HG03432 (cell line): Measurements from ENCODE around the gene CEP55.
"Not testable (repeated sequence)": the region's sequence is repeated elsewhere in the genome, so short reads cannot be mapped to it uniquely, and the experiment has no call there.

Experiments used
- ATAC-seq: cut with Tn5 transposase; IDR thresholded peaks from one replicate; pipeline ENCODE4 v1.9.1; 2021; ENCODE audit warnings: mild to moderate bottlenecking, moderate library complexity; ENCODE audit not compliant: unreplicated experiment

The CEP55 gene

DNA sequence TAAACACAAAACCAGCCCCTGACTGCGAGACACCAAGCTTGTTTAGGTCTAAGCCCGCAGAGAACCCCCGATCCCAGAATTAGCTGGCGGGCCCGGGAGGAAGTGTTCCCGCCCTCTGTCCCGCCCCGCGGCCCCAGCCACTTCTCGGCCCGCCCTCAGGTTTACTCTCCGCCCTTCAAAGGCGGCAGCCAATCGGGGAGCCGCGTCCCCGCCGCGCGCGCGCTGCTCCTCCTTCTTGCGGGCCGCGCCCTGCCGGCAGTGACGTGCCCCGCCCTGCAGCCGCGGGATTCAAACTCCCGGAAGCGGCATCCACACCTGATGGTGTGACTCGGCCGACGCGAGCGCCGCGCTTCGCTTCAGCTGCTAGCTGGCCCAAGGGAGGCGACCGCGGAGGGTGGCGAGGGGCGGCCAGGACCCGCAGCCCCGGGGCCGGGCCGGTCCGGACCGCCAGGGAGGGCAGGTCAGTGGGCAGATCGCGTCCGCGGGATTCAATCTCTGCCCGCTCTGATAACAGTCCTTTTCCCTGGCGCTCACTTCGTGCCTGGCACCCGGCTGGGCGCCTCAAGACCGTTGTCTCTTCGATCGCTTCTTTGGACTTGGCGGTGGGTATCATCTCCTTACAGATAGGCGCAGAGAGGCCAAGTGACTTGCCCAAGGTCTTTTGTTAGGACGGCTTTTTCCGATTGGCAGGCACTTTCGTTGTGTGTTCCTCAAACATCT is at the start of gene CEP55:
Gene CEP55, plus strand, starts transcription at position 291 of the 720 bp plus-strand sequence. CDS start 3,440 bp downstream, outside the sequence.
- ATAC-seq: peak; percentile 99

DNA sequence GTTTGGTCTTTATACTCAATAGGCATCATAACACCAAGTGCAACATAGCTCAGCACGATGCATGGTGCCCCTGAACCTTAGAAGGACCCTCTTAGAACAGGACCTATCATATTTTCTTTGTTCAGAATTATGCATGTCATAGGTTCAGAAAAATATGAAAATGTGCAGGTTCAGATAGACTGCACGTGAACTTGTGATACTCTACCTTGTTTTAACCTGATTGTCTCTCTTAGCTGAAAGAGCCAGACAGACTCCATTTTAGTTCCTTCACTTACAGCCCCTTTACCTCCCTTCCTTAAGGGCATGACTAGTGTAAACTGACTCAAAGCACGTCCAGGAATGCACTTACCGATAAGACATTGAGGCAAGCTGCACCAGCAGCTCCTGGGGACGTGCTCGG is 49.4 kb upstream of the CEP55 start:
- no peak for ATAC-seq

DNA sequence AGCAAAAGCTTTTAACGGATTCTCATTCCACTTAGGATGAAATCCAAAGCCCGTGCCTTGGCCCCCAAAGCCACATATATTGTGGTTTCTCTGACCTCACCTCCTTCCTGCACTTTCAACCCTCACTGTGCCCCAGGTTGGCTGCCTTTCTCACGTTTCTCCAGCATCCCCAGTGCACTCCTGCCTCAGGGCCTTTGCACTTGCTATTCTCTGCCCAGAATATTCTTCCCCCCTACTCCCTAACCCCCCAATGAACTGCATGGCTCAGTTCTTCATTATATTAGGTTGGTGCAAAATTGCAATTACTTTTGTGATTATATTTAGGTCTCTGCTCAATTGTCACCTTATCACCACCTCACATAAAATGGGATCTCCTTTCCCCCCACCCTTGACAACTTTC is 48.4 kb upstream of the CEP55 start:
- no peak for ATAC-seq

DNA sequence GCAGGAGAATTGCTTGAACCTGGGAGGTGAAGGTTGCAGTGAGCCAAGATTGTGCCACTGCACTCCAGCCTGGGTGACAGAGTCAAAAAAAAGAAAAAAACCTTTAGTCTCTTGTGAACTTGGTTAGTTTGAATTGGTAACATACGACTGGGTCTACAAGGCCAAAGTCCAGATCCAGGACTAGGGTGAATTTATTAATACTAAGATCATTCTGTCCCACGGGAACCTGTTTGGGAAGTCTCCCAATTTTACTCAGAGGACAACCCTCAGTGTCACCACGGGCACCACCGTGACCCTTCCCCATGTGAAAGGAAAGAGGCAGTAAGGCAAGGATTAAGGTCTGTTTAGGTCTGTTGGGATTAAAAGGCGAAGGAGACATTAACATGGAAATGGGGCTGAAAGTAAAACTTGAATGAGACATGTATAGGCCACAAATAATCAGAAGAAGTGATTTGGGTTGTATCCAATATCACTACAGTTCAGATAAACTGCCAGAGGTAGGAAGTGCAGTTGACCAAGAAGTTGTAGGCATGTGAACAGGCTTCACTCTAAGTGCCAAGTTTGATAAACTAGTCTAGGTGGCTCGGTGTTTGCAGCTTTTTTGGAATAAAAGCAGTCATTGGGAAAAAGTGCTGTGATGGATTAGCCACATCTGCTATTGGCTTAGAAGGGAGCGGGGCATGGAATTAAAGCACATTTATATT is 45.0 kb upstream of the CEP55 start:
- ATAC-seq: no peak

DNA sequence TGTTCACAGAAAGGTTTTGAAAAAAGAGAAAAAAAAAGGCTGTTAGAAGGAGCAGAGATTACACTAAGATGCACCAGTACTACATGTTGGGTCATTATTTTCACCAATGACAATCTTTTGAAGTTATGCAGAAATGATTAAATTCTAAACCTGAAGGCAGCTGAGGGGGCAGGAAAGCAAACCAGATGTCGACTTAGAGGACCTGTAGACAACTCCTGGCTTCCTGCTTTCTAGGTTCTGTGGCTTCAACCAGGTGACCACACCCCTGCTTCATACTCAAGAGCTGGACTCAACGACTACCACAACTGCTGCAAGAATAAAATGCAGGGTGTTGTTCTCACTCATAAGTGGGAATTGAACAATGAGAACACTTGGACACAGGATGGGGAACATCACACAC is 44.3 kb upstream of the CEP55 start:
- ATAC-seq: no peak

DNA sequence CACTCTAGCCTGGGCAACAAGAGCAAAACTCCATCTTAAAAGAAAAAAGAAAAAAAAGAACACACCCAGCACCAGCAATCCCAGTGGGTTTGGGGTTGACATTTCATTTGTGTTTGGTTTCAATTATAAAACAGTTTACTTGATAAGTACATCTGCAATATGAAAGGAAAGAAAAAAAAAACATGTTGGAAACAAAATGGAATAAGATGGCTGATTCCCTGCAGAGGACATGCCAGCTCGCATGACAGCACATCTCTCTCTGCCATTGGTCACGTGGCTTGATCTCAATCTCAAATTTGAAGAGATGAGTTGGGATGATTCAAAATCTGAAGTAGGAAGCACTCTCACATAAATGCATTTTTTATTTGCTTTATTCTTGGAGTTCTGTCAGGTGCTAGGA is 42.3 kb upstream of the CEP55 start:
- ATAC-seq: no peak

DNA sequence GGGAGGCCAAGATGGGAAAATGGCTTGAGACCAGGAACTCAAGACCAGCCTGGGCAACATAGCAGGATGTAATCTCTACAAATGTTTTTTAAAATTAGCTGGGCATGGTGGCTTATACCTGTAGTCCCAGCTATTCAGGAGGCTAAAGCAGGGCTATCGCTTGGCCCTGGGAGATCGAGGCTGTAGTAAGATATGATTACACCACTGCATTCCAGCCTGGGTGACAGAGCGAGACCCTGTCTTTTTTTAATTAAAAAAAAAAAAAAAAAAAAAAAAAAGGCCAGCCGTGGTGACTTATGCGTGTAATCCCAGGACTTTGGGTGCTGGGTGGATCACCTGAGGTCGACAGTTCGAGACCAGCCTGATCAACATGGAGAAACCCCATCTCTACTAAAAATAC is 41.7 kb upstream of the CEP55 start:
- no peak for ATAC-seq

DNA sequence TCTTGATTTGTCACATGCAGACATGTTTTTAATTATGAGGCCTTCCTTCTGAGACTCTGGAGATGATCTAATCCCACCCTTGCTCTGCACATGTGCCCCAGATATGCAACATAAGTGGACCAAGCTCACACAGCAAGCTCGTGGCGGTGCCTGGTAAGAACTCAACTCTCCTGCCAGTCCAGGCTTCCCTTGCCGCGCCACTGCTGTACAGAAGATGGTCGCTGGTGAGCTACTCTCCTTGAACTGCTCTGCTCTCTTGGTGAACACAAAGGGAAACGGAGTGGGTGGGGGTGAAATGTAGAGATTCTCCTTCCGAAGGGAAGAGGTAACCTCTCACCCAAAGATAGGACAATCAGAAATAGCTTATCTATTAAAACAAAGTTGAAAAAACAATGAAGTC is 39.9 kb upstream of the CEP55 start:
- no peak for ATAC-seq

DNA sequence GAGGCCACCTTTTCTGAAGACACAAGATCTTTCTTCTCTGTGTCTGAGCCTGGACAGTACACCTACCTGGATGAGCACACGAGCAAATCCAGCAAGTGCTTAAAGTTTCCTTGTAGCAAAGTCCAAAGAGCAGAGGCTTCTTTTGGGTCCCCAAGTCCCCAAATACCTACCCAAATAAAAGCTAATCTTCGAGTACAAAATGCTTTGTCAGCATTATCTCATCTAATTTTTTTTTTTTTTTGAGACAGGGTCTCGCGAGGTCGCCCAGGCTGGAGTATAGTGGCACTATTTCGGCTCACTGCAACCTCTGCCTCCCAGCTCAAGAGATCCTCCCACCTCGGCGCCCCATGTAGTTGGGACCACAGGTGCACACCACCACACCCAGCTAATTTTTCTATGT is 38.9 kb upstream of the CEP55 start:
- ATAC-seq: no peak

DNA sequence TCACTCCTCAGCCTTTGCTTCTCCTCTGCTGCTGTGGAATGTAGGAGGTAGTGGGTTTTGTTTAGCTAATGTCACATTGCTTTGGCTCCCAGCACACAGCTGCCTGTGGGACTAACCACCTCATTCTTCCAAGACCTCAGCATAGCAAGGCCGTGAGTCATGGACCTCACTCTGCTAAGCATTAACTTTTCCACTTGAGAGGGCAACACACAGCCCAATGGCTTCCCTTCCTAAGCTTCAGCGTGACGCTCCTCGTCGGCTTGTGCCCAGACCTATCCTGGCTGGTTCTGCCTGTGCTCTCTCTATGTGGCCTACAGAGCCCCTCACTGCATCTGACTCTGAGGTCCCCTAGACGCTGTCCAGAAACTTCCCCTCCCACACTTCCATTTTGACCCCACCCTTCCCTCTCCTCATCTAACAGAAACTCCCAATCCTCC is 37.6 kb upstream of the CEP55 start:
- ATAC-seq: no peak

DNA sequence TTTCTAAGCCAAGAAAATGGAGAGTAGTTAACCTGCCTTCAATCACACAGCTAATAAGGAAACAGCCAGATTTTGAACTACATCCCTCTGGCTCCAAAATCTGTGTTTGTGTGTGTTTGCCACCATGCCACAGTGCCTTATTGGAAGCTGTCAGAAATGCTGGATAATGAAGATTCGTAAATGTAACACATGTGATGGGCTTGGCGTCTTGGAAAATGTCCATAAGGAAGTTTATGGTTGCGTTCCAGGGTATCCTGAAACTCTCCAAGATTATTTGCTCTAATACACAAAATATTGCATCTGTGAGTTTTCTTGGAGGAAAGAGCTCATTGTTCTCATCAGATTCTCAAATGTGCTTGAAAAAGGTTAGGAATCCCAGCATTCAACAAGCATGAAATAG is 36.9 kb upstream of the CEP55 start:
- no peak for ATAC-seq

DNA sequence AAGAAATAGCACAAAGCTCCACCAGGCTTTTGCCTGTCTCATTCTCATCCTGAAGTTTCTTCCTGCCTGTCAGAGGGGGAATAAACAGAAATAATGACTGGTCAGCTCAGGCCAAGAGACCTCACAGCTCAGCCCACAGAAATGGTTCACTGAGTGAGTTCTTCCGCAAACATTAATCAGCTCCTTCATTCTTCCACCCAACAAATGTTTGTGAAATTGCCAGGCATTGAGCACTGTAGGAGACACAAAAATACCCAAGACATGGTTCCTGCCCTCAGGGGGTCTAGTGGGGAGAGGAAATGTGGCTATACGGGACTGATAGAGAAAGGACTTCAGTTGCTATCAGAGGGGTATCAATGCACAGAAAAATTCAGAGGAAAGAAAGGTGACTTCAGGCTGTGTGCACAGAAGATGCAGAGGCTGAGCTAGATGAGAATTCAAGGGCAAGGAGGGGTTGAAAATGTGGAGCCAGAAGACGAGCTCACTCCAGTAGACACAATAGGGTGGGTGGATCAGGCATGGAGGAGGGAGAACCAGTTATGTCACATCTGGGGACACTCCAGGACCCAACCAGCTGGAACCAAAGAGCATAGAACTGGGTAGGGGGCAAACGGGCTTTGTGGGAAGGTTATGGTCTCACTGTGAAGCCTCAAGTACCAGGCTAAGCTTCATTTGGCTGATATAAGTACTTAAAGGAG is 35.2 kb upstream of the CEP55 start:
- ATAC-seq: no peak

DNA sequence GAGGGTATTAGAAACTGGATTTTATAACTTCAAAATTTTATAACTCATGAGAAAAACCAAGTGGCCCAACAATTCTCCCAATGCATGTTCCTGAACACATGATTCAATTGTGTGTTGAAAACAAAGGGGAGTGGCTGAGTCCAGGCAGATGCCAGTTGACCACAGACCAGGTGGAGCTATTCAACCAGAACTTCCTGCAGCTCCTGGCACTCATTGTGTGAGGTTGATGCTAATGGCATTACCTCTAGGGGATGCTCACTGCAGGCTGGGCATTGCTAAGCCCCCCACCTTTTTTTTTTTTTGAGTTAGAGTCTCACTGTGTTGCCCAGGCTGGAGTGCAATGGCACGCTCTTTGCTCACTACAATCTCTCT is 34.6 kb upstream of the CEP55 start:
- ATAC-seq: no peak

DNA sequence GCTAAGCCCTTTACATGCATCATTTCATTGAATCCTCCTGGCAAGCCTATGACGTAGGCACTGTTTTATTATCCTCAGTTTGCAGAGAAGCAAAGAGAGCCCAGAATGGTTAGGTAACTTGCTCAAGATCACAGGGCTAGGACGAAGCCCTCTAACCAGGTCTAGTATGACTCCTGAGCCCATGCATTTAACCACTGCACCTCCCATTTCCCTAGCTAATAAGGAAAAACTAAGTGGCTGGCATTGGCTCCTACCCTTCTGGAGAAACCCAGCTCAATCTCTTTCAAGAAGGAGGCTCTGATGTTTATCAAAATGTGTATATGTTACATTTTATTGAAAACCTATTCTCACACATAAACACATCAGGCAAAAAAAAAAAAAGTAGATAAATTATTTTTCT is 34.0 kb upstream of the CEP55 start:
- no peak for ATAC-seq

DNA sequence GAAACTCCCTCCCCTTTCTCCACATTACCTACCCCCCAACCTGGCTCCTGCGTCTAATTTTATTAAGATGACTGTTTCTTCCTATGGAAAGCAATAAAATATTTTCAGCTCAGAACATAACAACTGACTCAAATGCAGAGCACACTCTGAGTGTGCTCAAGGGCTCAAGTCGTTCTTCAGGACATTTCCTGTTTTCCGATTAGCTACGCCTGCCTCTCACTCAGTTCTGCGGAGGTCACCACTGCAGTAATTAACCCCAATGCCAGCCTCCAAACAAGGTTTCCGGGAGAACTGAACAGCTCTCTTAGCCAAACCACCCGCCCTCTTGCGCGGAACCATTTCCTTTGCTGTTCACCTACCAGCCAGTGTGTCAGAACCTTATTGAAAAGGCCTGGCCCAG is 33.5 kb upstream of the CEP55 start:
- ATAC-seq: no peak

DNA sequence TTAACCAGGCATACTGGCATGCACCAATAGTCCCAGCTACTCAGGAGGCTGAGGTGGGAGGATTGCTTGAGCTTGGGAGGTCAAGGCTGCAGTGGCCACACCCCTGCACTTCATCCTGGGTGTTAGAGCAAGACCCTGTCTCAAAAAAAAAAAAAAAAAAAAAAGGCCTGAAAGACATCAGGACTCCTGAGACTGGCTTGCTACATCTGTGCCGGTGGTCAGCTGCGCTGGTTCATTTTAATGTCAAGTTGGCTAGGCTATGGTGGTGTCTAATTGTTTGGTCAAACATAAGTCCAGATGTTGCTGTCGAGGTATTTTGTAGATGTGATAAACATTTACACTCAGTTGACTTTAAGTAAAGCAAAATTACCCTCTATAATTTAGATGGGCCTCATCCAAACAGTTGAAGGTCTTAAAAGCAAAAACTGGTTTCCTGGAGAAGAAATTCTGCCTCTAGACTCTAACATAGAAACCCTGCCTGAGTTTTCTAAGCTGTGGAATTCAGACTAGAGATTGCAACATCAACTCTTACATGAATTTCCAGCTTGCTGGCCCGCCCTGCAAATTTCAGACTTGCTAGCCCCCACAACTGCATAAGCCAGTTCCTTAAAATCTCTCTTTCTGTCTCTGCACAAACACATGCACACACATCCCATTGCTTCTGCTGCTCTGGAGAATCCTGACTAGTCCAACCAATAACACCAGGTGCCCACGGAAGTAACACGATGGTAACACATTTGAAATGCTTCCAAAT is 32.5 kb upstream of the CEP55 start:
- no peak for ATAC-seq

DNA sequence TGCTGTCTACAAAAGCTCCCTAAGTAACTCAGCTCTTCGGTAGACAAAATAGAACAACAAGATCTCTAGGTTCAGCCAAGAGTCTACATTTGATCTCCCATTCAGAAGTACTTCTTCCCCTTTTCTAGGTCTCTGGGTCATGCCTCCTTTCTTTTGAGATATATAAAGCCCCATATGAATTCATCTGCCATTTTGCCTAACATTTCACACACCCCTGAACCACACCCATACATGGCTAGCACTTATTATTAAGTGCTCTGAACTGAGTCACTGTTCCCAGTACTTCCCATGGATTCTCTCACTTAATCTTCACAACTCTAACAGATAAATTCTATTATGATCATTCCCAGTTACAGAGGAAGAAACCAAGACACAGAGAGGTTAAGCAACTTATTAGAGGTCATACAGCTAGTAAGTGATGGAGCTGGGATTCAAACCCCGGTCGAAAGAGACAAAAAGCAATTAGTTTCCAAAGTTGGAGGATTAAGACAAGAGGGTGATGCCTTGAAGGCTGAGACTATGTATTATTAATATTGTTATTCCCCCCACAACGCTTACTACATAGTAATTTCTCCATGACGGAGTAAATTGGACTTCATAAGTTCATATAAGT is 31.5 kb upstream of the CEP55 start:
- no peak for ATAC-seq

DNA sequence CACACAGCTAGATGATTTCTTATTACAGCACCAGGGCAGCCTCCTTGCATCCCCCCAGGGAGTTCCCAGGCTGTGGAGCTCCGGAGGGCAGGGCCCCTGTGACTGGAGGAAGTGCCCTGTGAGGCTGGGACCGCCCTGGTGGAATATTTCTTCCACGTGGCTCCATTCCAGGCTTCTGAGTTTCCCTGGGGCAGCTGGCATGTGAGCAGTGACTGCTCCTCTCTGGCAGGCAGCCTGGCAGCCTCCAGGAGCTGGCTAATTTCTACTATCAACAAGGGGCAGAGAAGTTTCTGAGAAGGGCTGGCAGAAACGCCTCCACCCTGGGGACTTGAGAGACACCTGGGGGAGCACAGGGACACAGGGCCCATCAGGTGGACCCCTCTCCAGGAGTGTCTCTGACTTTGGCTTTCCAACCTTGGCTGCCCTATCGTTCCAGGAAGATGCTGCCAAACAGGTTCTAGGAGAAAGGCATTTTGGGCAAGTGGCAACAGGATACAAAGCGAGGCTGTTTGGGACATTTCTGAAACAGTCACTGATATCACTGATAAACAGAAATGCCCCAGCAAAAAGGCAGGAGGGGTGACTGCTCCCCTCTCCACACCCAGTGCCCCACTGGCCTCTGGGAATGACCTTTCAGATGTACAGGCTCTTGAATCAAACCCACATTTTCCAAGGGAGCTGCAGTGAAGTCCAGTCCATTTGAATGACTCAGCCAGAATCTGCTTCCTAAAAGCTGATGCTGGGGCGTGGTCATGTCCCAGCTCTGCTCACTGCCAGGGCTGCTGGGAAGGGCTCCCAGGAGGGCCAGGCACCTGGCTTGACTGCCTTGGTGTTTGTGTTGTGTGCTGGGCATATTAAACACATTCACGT is 30.4 kb upstream of the CEP55 start:
- no peak for ATAC-seq

DNA sequence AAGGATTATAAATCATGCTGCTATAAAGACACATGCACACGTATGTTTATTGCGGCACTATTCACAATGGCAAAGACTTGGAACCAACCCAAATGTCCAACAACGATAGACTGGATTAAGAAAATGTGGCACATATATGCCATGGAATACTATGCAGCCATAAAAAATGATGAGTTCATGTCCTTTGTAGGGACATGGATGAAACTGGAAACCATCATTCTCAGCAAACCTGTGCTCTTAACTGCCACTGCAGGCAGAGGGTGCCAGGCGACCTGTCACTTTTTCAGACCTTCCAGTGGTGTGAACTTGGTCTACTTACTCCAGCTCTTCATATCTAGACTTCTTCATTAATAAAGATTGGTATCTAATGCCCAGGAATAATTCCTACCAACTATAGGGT is 28.8 kb upstream of the CEP55 start:
- not testable (repeated sequence) for ATAC-seq
